GM10248 (cell line): Measurements from ENCODE around the gene NLRP1.
A peak's percentile ranks its signal among the peaks of the same experiment; 100 is the strongest.

Source experiments
- CTCF ChIA-PET: fragments of 300-600 bp; sonication (Branson Sonifier 250); formaldehyde crosslinking; extraction: SDS; loops from one replicate; lab custom pipeline; 2021; ENCODE audit warnings: antibody characterized with exemption; lab: Yijun Ruan, JAX
- POLR2A ChIA-PET: fragments of 350-650 bp; sonication (Branson Sonifier 250); formaldehyde crosslinking; extraction: SDS; loops from one replicate; lab custom pipeline; 2020; ENCODE audit warnings: antibody characterized with exemption; lab: Yijun Ruan, JAX
- DNase-seq: peaks from one replicate; pipeline ENCODE4 v3.0.0; 2012; ENCODE audit errors: extremely low spot score
- TF ChIP-seq, protein P1 (sequence below): IDR thresholded peaks from 2 replicates; pipeline ENCODE4 v1.5.1; 2012; ENCODE audit warnings: mild to moderate bottlenecking, low read depth; ENCODE audit errors: extremely low read depth, missing control alignments, control extremely low read depth

NLRP1 gene

GRCh38 chr17:5531085-5531418 lies 53.3 kb downstream of the NLRP1 start:
- DNase-seq = no peak
- CTCF ChIA-PET = interaction anchor here (1.0 to 1.4 kb wide), 2 partner anchors 15 to 52 kb away, joined by 3 read pairs; no protein-coding TSS in a partner anchor
- POLR2A ChIA-PET = no interaction called here
- TF ChIP-seq, protein P1, sequence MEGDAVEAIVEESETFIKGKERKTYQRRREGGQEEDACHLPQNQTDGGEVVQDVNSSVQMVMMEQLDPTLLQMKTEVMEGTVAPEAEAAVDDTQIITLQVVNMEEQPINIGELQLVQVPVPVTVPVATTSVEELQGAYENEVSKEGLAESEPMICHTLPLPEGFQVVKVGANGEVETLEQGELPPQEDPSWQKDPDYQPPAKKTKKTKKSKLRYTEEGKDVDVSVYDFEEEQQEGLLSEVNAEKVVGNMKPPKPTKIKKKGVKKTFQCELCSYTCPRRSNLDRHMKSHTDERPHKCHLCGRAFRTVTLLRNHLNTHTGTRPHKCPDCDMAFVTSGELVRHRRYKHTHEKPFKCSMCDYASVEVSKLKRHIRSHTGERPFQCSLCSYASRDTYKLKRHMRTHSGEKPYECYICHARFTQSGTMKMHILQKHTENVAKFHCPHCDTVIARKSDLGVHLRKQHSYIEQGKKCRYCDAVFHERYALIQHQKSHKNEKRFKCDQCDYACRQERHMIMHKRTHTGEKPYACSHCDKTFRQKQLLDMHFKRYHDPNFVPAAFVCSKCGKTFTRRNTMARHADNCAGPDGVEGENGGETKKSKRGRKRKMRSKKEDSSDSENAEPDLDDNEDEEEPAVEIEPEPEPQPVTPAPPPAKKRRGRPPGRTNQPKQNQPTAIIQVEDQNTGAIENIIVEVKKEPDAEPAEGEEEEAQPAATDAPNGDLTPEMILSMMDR = no peak

- ChIA-PET POLR2A (no interaction called here), CTCF (interaction anchor here (1.0 to 1.4 kb wide), 2 partner anchors 15 to 52 kb away, joined by 3 read pairs; no protein-coding TSS in a partner anchor)
- no peak for DNase-seq
- TF ChIP-seq, protein P1 = no peak
Measured at GRCh38 chr17:5530265-5531084, 53.8 kb downstream of the NLRP1 start.

DNA sequence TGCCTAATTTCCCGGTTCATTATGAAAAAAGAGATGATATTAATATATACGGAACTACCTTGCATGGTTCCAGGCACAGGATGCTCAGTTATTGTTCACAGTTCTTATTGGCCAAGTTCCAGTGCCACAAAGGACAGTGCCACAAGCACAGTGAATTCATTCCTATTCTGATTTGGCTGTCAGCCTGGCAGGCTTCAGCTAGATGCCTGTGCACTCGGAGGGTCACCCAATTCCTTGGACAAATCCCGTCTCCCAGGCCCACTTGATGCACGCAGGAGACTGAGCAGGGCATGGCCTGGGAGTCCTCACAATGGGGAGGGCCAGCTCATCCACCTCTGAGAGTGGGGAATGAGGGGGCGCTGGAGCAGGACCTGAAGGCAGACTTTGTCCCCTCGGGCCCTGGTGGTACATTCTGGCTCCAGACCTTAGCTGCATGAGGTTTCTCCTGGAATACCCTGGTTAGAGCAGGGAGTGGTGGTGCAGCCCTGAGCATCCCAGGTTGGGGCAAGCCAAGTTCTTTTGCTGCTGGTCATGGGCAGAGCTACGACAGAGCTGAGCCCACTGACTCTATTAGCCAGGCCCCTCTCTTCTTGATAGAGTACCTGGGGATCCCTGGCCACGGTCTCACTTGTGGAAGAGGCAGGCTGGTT lies 56.6 kb downstream of the NLRP1 start:
- CTCF ChIA-PET = interaction anchor here (0.9 to 1.9 kb wide), 4 partner anchors 13 to 21 kb away, joined by 3 to 4 read pairs (median 4); no protein-coding TSS in a partner anchor
- TF ChIP-seq, protein P1 = no peak
- no peak for DNase-seq
- POLR2A ChIA-PET = no interaction called here

DNA sequence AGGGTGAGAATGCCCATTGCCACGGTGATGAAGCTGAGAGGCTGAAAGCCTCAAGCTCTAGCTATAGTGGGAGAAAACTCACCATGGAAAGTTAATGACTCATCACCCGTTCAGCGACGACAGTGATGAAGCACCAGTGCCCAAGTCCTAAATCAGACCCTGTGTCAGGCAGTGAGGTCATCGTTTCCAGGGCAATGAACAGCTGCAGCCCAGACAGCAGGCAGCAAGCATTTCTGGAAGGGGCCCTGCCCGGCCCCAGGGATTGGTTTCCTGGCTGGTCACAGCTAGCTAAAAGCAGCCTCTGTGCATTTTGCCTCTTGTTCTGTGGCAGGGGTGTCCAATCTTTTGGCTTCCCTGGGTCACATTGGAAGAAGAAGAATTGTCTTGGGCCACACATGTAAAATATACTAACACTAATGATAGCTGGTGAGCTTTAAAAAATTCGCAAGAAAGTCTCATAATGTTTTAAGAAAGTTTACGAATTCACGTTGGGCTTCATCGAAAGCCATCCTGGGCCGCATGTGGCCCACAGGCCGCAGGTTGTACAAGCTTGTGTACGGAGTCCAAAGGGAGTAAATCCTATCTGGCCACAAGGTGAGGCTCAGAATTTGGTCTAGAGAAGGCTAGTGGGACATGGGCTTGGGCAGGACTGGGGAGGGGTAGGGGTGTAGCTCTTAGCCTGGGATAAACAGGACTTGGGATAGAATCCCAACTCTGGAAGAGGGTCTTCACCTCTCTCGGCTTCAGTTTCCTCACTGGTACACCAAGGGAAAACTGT lies 57.3 kb downstream of the NLRP1 start:
- peak; percentile 61 for DNase-seq
- TF ChIP-seq, protein P1 = no peak
- CTCF ChIA-PET = interaction anchor here (0.9 to 1.9 kb wide), 4 partner anchors 14 to 22 kb away, joined by 3 to 4 read pairs (median 4); no protein-coding TSS in a partner anchor
- POLR2A ChIA-PET = interaction anchor here (0.6 kb wide), 1 partner anchor 27 kb away, joined by 3 read pairs; no protein-coding TSS in a partner anchor

DNA sequence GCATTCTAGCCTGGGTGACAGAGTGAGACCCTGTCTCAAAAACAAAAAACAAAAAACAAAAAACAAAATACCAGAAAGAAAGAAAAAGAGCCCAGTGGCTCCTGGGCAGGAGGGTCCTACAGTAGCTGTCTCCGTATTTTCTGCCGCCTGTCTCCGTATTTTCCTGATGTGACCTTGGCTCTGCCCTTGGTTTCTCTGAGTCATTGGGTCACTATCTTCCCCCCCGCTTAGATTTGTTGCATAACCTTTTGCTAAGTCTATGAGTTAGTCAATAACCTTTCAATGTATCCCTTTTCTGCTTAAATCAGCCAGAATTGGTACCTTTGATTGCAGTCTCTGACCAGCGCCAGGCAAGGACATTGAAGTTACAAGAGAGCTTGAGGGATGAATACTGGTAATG lies 61.1 kb downstream of the NLRP1 start:
- DNase-seq = no peak
- ChIA-PET POLR2A (interaction anchor here (0.5 kb wide), 1 partner anchor 209 kb away, joined by 7 read pairs; no protein-coding TSS in a partner anchor), CTCF (interaction anchor here (1.0 kb wide), 2 partner anchors 9 to 13 kb away, joined by 3 read pairs; no protein-coding TSS in a partner anchor)
- TF ChIP-seq, protein P1 = no peak

DNA sequence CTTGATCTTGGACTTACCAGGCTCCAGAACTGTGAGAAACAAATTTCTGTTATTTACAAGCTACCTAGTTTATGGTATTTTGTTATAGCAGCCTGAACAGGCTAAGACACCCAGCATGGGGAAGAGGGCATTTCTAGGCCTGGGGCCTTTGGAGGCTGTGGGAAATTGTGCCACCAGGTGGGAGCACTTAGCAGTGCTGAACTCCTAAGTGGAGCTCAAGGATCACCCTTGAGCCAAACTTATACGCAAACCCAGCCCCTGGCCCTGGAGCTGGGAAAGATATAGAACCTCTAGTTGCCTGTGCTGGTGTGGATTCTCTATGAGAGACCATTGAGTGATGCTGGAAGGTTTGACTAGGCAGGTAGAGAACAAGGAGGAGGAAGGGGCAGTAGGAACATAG lies 61.8 kb downstream of the NLRP1 start:
- ChIA-PET POLR2A (no interaction called here), CTCF (interaction anchor here (1.0 to 1.4 kb wide), 4 partner anchors 8 to 14 kb away, joined by 3 read pairs; no protein-coding TSS in a partner anchor)
- no peak for DNase-seq
- TF ChIP-seq, protein P1 = no peak
